GM10266 (cell line): ENCODE measurements around the gene MAN2A1.

ENCODE experiments used
- DNase-seq: peaks from one replicate; pipeline ENCODE4 v3.0.0; 2012; ENCODE audit errors: extremely low spot score
- TF ChIP-seq, protein P1 (sequence below): IDR thresholded peaks from 2 replicates; pipeline ENCODE4 v1.5.1; 2012; ENCODE audit warnings: mild to moderate bottlenecking, low read depth; ENCODE audit not compliant: control insufficient read depth, insufficient read depth; ENCODE audit errors: missing control alignments

MAN2A1 gene

DNA sequence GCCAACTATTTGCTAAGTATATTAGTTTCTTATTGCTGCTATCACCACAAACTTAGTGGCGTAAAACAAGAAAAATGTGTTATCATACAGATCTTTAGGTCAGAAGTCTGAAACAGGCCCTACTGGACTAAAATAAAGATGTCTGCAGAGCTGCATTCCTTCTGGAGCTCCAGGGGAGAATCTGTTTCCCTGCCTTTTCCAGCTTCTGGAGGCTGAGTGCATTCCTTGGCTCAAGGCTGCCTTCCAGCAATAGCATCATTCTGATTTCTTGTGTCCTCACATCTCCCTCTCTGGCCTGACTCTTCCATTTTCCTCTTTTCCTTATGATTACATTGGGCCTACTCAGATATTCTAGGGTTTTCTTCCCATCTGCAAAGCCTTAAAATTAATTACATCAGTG is 15.9 kb downstream of the MAN2A1 start:
- DNase-seq, result no peak
- TF ChIP-seq, protein P1, sequence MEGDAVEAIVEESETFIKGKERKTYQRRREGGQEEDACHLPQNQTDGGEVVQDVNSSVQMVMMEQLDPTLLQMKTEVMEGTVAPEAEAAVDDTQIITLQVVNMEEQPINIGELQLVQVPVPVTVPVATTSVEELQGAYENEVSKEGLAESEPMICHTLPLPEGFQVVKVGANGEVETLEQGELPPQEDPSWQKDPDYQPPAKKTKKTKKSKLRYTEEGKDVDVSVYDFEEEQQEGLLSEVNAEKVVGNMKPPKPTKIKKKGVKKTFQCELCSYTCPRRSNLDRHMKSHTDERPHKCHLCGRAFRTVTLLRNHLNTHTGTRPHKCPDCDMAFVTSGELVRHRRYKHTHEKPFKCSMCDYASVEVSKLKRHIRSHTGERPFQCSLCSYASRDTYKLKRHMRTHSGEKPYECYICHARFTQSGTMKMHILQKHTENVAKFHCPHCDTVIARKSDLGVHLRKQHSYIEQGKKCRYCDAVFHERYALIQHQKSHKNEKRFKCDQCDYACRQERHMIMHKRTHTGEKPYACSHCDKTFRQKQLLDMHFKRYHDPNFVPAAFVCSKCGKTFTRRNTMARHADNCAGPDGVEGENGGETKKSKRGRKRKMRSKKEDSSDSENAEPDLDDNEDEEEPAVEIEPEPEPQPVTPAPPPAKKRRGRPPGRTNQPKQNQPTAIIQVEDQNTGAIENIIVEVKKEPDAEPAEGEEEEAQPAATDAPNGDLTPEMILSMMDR, result no peak

DNA sequence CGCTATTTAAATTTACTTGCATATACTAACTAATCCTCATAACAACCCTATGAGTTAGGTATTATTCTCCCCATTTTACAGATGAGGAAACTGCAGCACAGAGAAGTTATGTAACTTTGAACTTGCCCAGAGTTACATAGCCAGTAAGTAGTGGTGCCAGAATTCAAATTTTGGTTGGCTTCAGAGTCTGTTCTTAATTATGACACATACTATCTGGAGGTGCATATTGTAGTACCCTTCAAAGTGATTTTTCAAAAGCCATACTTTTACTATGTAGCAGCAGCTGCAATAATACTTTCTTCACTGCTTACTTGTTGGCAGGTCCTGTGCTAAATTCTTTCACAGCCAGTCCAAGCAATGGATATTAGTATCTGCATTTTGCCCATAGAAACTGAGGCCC is 16.4 kb downstream of the MAN2A1 start:
- DNase-seq, result no peak
- TF ChIP-seq, protein P1, result no peak

DNA sequence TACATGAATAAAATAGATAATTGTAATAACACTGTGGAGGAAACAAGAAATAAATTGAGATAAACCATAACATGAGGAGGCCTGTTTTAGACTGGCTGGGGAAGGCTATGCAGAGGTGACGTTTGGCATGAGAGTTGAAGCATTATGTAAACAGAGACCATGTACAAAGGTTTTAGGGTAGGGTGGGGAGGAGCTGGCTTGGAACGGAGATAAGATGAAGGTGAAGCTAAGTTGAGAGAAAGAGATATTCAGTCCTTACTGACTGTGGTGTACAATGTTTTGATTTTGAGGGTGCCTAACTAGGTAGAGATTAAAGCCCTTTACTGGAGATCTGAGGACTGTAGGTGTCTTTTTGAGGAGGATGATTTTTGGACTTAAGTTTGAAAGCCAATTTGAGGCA is 17.8 kb downstream of the MAN2A1 start:
- no peak for DNase-seq
- TF ChIP-seq, protein P1, result no peak

DNA sequence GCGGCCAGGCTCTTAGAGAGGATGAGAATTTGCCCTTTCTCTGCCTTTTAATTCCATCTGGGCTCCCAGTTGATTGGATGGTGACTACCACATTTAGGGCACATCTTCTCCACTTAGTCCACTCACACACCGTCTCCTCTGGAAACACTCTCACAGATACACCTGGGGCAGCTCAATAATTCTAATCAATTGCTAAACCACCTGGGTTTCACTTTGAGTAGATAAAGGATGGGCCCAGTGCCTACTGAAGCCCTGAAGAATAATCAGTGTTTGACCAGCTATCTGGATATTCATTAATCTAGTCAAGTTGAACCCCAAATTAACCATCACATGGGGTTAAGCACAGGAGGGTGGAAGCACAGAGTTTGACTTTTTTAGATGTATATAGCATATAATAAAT is 19.1 kb downstream of the MAN2A1 start:
- no peak for DNase-seq
- TF ChIP-seq, protein P1, result no peak

DNA sequence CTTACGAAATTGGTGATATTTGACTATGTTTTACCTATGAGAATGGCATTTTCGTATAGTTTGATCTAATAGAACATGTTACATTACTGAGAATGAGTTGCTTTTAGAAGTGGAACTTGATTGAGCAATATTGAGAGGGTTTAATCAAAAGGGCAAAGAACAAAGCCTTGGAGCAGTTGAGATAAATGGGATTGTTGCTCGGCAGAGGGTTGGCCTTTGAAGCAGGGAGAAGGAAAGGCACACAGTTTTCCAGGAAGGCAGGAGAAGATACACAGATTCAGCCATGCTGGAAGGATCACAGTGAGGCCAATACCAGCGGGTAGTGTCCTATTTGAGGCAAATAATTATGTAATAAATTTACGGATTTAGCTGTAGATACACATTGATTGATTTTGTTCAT is 19.5 kb downstream of the MAN2A1 start:
- TF ChIP-seq, protein P1, result no peak
- no peak for DNase-seq

DNA sequence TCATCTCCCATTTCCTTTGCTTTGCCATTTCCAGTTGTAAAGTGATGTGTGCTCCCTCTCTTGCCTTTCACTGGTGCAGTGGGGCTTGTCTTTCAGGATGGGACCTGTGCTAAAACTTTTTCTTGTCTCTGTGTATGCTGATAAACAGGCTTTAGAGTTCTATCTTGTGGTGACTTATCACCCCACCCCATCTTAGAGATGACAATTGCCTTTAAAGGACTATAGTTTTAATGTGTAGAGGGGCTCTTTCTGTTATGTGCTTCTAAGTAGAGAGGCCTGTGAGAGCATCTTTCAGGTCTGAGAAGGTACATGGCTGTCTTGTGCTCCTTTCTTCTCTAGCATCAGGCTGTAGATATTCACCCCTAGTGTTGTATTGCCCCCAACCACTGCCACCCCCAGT is 21.9 kb downstream of the MAN2A1 start:
- TF ChIP-seq, protein P1, result no peak
- DNase-seq, result no peak

DNA sequence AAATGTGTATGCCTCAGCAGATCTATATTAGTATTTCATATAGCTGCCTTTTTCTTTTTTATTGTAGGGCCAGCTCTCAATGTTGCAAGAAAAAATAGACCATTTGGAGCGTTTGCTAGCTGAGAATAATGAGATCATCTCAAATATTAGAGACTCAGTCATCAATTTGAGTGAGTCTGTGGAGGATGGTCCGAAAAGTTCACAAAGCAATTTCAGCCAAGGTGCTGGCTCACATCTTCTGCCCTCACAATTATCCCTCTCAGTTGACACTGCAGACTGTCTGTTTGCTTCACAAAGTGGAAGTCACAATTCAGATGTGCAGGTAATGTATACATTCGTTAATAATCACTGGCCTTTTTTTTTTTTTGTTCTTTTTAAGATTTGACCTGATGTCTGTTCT is 23.7 kb downstream of the MAN2A1 start:
- DNase-seq, result no peak
- TF ChIP-seq, protein P1, result no peak
